Measurements from ENCODE around the gene ZNF746. TPM values are rescaled to one million over a fixed set of nuclear protein-coding genes. Genes with fewer than 3 reads are reported as not detected.
"Not testable (repeated sequence)": the region's sequence is repeated elsewhere in the genome, so short reads cannot be mapped to it uniquely, and the experiment has no call there.

Gene ZNF746
- total RNA-seq, 2 experiments from 2014 or later = 19.7 to 21.4 TPM

DNA sequence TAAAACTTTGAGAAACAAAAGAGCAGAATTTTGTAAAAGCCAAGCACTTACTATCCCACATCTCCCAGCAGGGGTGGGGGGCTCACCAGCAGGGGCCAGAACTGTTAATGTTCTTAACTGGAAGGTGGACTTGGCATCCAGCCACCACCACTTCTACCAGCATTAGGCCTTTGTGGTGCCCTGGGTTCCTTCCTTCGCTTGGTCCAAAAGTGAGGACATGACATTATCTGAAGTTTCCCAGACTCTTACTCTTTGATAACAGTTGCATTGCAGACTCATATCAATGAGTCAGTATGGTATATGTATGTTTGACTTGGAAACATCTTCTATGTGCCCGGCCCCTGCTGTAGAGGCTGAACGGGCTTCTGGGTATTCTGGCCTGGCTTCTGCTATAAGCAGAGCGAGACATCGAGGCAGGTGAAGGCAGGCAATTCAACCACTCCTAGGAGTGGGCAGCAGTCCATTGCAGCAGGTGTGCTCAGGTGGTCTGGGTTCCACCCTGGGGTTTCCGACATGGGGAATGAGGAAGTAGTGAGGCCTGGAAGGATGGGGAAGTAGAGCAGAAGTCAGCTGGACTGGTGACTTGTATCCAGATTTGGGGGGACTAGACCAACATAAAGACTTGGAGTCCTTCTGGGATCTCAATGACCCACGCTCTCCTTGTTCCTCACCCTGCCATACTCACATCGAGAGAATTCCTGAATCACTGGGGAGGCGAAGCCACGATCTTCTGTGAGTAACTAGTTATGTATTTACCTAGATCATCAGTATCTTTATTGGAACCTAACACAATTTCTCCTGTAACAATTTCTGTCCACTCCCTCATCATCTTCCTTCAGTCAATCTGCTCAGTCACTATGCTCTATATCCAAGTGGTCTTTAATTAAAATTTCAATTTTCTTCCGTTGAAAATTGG, 40.8 kb downstream of the ZNF746 start:
- Mint-ChIP-seq H3K27me3 (ENCODE audit: low read depth) (peaks cover 2% of the 10 kb centered on the region), H3K27ac (no peak overlapping the region), H3K4me3 (no peak overlapping the region), H3K36me3 (ENCODE audit: low read depth) (peaks cover 24% of the 10 kb centered on the region), H3K4me1 (ENCODE audit: low read depth) (peaks cover 23% of the 10 kb centered on the region), H3K9me3 (ENCODE audit: insufficient read depth) (no peaks in the 10 kb centered on the region)
- DNase-seq = no peak
- ATAC-seq = no peak
- CTCF ChIA-PET = no interaction called here
- POLR2A ChIA-PET = no interaction called here

DNA sequence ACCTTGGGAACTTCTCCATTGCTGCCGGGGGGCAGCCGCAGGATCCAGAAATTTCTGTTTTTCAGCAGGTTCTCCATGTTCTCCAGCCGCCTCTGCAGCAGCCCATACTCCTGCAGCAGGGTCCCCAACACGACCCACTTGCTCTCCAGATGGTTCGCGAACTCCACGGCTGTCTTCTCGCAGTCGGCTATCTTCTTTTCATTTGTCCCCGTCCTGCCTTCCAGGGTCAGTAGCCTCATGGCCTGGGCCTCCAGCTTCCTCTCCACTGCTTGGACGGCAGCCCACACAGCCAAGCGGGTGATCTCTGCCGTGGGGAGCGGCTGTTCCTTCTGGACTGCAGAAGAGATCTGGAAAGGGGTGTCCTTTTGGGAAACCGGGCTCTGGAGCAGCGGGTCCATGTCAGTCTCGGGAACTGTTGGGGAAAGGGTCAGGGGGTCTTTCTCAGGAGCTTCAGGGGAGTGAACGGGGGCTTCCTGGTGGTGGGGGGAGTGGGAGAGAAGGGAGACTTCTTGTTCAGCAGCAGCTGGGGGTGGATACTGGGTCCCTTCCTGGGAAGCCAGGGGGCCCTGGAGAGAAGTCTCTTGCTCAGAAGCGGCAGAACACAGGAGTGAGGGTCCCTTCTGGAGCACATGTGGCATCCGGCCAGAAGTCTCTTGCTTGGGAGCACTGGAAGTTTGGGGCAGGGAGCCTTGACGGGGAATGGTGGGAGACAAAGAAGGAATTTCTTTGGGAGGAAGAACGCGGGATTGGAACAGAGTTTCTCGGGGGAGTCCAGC, 42.2 kb downstream of the ZNF746 start:
- DNase-seq = peak; percentile 16
- ATAC-seq = no peak
- Mint-ChIP-seq H3K4me1 (ENCODE audit: low read depth) (peaks cover 16% of the 10 kb centered on the region), H3K9me3 (ENCODE audit: insufficient read depth) (no peaks in the 10 kb centered on the region), H3K27me3 (ENCODE audit: low read depth) (no peaks in the 10 kb centered on the region), H3K27ac (no peak overlapping the region), H3K4me3 (no peak overlapping the region), H3K36me3 (ENCODE audit: low read depth) (peaks cover 29% of the 10 kb centered on the region)
- ChIA-PET CTCF (no interaction called here), POLR2A (no interaction called here)

DNA sequence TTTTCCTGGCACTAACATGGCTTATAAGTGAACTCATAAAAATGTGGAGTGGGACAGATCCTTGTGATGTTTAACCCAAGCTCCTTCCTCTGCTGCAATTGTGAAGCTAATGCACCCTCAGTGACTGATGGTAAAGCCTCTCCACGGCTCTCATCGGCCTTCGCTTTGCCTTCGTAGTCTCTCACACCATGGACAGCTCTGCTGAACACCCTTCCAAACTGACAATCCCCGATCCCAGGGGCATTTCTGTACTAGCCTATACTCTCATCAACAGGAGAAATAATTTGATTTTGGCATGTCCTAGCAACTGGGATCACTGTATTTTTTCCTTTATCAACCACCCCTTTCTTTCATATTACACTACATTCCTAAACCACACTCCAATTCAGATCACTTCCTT, 42.9 kb downstream of the ZNF746 start:
- ChIA-PET POLR2A (no interaction called here), CTCF (no interaction called here)
- H3K9me3 Mint-ChIP-seq (ENCODE audit: insufficient read depth) = no peaks in the 10 kb centered on the region
- peaks cover 32% of the 10 kb centered on the region for H3K36me3 Mint-ChIP-seq (ENCODE audit: low read depth)
- no peak overlapping the region for H3K27ac Mint-ChIP-seq
- no peaks in the 10 kb centered on the region for H3K27me3 Mint-ChIP-seq (ENCODE audit: low read depth)
- no peak overlapping the region for H3K4me3 Mint-ChIP-seq
- peaks cover 16% of the 10 kb centered on the region for H3K4me1 Mint-ChIP-seq (ENCODE audit: low read depth)
- ATAC-seq = no peak
- DNase-seq = peak; percentile 18

DNA sequence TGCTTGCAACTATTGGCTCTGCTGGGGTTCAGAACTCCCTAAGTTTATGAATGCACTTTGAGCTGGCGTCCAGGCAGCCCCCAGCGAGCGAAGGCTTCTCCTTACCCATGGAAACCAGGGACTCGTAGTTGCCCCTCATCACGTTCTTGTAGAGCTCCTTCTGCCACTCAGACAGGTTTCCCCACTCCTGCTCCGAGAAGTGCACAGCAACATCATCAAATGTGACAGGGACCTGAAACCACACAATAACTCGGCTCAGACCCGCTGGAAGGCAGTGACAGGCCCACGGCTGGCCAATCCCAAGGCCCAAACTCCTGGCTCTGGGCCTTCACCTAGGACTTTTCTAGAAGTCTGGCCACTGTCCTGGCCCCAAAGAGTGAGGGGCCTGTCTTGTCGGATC, 43.6 kb downstream of the ZNF746 start:
- Mint-ChIP-seq H3K27me3 (ENCODE audit: low read depth) (no peaks in the 10 kb centered on the region), H3K9me3 (ENCODE audit: insufficient read depth) (no peaks in the 10 kb centered on the region), H3K27ac (no peak overlapping the region), H3K4me3 (no peak overlapping the region), H3K4me1 (ENCODE audit: low read depth) (peaks cover 15% of the 10 kb centered on the region), H3K36me3 (ENCODE audit: low read depth) (peaks cover 32% of the 10 kb centered on the region)
- ChIA-PET CTCF (no interaction called here), POLR2A (interaction anchor here (0.6 kb wide), 1 partner anchor 79 kb away, joined by 3 read pairs; no protein-coding TSS in a partner anchor)
- no peak for ATAC-seq
- peak; percentile 1 for DNase-seq

DNA sequence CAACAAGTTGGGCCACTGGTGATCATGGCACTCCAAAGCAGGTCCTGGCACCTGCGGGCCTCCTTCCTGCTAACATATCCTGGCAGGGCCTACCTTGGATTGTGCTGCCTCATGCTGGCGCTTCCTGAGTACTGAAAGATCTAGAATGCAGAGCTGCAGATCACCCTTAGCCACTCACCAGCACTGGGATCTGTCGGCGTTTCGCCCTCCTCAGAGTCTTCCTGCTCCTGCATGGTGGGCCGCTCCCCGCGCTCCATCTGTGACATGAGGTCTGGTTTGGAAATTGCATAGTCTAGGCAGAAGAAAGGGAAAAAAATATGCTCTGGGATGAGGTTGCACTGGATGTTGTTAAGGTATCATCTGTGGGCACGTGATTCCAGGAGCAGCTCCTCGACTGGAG, 46.8 kb downstream of the ZNF746 start:
- Mint-ChIP-seq H3K36me3 (ENCODE audit: low read depth) (peaks cover 49% of the 10 kb centered on the region), H3K4me3 (no peak overlapping the region), H3K9me3 (ENCODE audit: insufficient read depth) (no peaks in the 10 kb centered on the region), H3K27ac (no peak overlapping the region), H3K4me1 (ENCODE audit: low read depth) (no peaks in the 10 kb centered on the region), H3K27me3 (ENCODE audit: low read depth) (no peaks in the 10 kb centered on the region)
- DNase-seq = peak; percentile 18
- no peak for ATAC-seq
- POLR2A ChIA-PET = no interaction called here
- CTCF ChIA-PET = interaction anchor here (1.2 kb wide), 1 partner anchor 9 kb away, joined by 4 read pairs; no protein-coding TSS in a partner anchor

DNA sequence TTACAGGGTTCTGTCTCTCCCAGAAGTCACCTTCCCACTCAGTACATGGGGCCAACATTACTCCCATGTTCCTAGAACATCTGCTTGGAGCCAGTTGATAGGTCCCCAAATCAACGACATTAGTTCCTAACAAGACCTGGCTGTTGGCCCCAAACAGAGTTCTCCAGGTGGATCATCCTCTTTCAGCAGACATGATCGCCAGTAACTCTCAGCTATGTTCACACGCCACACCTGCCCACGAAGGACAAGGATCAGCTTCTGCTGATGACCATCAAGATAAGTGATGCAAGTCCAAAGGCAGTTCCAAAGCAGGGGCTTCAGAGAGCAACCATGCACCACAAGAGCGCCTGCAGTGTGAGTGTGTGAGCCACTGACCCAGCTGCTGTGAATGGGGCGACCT, 47.7 kb downstream of the ZNF746 start:
- POLR2A ChIA-PET = interaction anchor here (0.6 kb wide), 1 partner anchor 196 kb away, joined by 3 read pairs; no protein-coding TSS in a partner anchor
- DNase-seq (no peak), ATAC-seq (no peak)
- Mint-ChIP-seq H3K27ac (no peak overlapping the region), H3K4me1 (ENCODE audit: low read depth) (no peaks in the 10 kb centered on the region), H3K4me3 (no peak overlapping the region), H3K27me3 (ENCODE audit: low read depth) (no peaks in the 10 kb centered on the region), H3K36me3 (ENCODE audit: low read depth) (peaks cover 49% of the 10 kb centered on the region), H3K9me3 (ENCODE audit: insufficient read depth) (no peaks in the 10 kb centered on the region)
- CTCF ChIA-PET = interaction anchor here (1.2 kb wide), 1 partner anchor 10 kb away, joined by 4 read pairs; no protein-coding TSS in a partner anchor

DNA sequence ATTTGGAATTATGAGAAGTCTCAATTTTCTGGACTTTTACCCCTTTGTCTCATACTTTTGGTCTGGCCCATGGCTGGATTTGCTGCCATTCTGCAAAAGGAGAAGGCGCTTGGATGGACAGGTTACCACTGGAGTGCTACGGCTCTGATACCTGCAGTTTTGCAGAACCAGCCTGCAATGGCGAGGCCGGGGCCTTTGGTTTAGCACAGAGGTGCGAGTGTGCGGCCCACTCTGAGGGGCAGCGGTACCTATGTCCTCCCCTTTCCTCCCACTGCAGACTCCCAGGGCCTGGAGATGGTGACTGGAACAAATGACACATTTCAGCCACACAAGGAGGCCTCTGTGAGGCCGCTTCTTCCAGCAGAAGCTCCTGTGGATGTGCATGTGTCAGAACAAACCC, 48.6 kb downstream of the ZNF746 start:
- Mint-ChIP-seq H3K36me3 (ENCODE audit: low read depth) (peaks cover 46% of the 10 kb centered on the region), H3K27me3 (ENCODE audit: low read depth) (no peaks in the 10 kb centered on the region), H3K9me3 (ENCODE audit: insufficient read depth) (no peaks in the 10 kb centered on the region), H3K27ac (no peak overlapping the region), H3K4me1 (ENCODE audit: low read depth) (no peaks in the 10 kb centered on the region), H3K4me3 (no peak overlapping the region)
- ATAC-seq = no peak
- ChIA-PET POLR2A (no interaction called here), CTCF (no interaction called here)
- DNase-seq = no peak

DNA sequence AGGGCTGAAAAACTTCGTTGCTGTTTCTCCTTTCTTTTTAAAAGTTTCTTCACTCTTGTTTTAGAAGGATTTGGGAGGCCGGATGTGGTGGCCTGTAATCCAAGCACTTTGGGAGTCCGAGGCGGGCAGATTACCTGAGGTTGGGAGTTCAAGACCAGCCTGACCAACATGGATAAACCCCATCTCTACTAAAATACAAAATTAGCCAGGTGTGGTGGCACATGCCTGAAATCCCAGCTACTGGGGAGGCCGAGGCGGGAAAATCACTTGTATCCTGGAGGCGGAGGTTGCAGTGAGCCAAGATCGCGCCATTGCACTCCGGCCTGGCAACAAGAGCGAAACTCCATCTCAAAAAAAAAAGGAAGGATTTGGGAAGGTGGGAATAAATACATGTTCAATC, 51.6 kb downstream of the ZNF746 start:
- H3K4me1 Mint-ChIP-seq (ENCODE audit: low read depth); H3K9me3 Mint-ChIP-seq (ENCODE audit: insufficient read depth); ATAC-seq; DNase-seq; H3K4me3 Mint-ChIP-seq; H3K27me3 Mint-ChIP-seq (ENCODE audit: low read depth); H3K27ac Mint-ChIP-seq; POLR2A ChIA-PET: not testable (repeated sequence)
- CTCF ChIA-PET = interaction anchor here (1.4 kb wide), 1 partner anchor 23 kb away, joined by 4 read pairs; no protein-coding TSS in a partner anchor
- H3K36me3 Mint-ChIP-seq (ENCODE audit: low read depth) = peaks cover 40% of the 10 kb centered on the region

DNA sequence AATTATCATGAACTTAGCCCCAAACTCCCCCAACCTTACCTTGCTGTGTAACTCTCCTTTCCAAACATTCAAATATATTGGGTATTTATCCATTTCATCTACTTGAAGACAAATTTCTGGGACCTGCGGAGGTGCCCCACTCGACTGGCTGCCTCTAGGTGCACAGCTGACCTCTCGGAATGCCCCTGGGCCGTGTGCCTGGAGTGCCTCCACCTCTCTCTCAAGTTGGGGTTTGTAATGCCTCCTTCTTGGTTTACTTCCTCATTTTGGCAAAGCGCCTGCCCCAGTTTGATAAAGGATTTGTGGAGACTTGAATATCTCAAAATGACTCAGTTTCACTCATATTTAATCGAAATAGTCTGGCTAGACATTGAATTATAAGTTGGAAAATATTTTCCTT, 53.3 kb downstream of the ZNF746 start:
- H3K36me3 Mint-ChIP-seq (ENCODE audit: low read depth) = peaks cover 40% of the 10 kb centered on the region
- CTCF ChIA-PET = interaction anchor here (1.6 kb wide), 1 partner anchor 21 kb away, joined by 3 read pairs; no protein-coding TSS in a partner anchor

DNA sequence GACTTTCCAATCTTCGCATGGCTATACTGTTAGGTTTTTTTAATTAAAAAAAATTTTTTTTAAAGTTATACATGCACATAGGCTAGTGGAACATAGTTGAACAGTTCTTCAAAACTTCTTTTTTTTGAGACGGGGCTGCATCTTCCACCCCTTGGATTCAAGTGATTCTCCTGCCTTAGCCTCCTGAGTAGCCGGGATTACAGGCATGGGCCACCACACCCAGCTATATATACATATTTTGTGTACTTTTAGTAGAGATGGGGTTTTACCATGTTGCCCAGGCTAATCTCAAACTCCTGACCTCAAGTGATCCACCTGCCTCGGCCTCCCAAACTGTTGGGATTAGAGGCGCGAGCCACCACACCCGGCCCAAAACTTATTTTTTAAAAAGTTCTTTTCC, 54.1 kb downstream of the ZNF746 start:
- DNase-seq = no peak
- H3K4me3 Mint-ChIP-seq = no peak overlapping the region
- peaks cover 22% of the 10 kb centered on the region for H3K4me1 Mint-ChIP-seq (ENCODE audit: low read depth)
- no peaks in the 10 kb centered on the region for H3K9me3 Mint-ChIP-seq (ENCODE audit: insufficient read depth)
- no peak overlapping the region for H3K27ac Mint-ChIP-seq
- no peak for ATAC-seq
- CTCF ChIA-PET = interaction anchor here (1.6 kb wide), 1 partner anchor 21 kb away, joined by 3 read pairs; no protein-coding TSS in a partner anchor
- H3K36me3 Mint-ChIP-seq (ENCODE audit: low read depth) = peaks cover 36% of the 10 kb centered on the region
- POLR2A ChIA-PET = no interaction called here
- no peaks in the 10 kb centered on the region for H3K27me3 Mint-ChIP-seq (ENCODE audit: low read depth)

More for the DNA sequence above, 53.3 kb downstream of the ZNF746 start:
- POLR2A ChIA-PET = no interaction called here
- DNase-seq = no peak
- no peak overlapping the region for H3K4me3 Mint-ChIP-seq
- H3K27ac Mint-ChIP-seq = no peak overlapping the region
- peaks cover 15% of the 10 kb centered on the region for H3K4me1 Mint-ChIP-seq (ENCODE audit: low read depth)
- no peak for ATAC-seq
- H3K9me3 Mint-ChIP-seq (ENCODE audit: insufficient read depth) = no peaks in the 10 kb centered on the region
- H3K27me3 Mint-ChIP-seq (ENCODE audit: low read depth) = no peaks in the 10 kb centered on the region

DNA sequence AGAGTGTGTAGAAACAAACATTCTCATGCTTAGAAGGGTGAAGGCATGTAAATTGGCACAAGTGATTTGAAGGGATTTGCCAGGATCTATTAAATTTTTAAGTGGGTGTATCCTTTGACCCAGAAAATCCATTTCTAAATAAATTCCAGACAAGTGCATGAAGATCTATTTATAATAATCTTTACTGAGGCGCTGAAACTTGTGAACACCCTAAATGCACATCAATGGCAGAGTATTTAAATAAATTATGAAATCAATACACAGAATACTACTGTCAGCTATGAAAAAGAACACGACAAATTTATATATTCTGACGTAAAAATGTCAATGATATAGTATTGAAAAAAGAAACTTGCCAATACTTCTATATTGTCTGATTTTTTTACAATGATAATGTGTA, 54.7 kb downstream of the ZNF746 start:
- Mint-ChIP-seq H3K27ac (no peak overlapping the region), H3K4me1 (ENCODE audit: low read depth) (peaks cover 22% of the 10 kb centered on the region), H3K4me3 (no peak overlapping the region), H3K9me3 (ENCODE audit: insufficient read depth) (no peaks in the 10 kb centered on the region), H3K27me3 (ENCODE audit: low read depth) (no peaks in the 10 kb centered on the region), H3K36me3 (ENCODE audit: low read depth) (peaks cover 38% of the 10 kb centered on the region)
- CTCF ChIA-PET = interaction anchor here (1.6 kb wide), 1 partner anchor 20 kb away, joined by 3 read pairs; no protein-coding TSS in a partner anchor
- POLR2A ChIA-PET = no interaction called here
- no peak for ATAC-seq
- no peak for DNase-seq

DNA sequence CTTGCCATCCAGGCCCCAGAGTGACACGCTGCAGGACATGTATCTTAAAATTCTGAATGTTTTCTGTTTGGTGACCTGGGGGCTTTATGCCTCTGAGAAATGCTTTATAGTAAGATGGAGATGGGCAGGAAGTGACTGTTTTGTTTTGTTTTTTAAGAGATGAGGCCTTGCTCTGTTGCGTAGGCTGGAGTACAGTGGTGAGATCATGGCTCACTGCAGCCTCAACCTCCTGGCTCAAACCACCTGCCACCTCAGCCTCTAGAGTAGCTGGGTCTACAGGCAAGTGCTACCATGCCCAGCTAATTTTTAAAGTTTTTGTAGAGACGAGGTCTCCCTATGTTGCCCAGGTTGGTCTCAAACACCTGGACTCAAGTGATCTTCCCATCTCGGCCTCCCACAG, 57.4 kb downstream of the ZNF746 start:
- no peaks in the 10 kb centered on the region for H3K27me3 Mint-ChIP-seq (ENCODE audit: low read depth)
- POLR2A ChIA-PET = interaction anchor here (0.6 kb wide), 1 partner anchor 1731 kb away, joined by 3 read pairs; no protein-coding TSS in a partner anchor
- peaks cover 22% of the 10 kb centered on the region for H3K4me1 Mint-ChIP-seq (ENCODE audit: low read depth)
- peak; percentile 79 for ATAC-seq
- peak overlapping the region; percentile 63 for H3K27ac Mint-ChIP-seq
- CTCF ChIA-PET = interaction anchor here (0.9 to 1.8 kb wide), 3 partner anchors 19 to 178 kb away, joined by 3 to 4 read pairs (median 3); partner anchors contain the start of gene ZNF783
- DNase-seq = peak; percentile 46
- H3K9me3 Mint-ChIP-seq (ENCODE audit: insufficient read depth) = no peaks in the 10 kb centered on the region
- H3K4me3 Mint-ChIP-seq = no peak overlapping the region
- H3K36me3 Mint-ChIP-seq (ENCODE audit: low read depth) = peaks cover 30% of the 10 kb centered on the region
